Neural progenitor cell (in vitro differentiated cells): ENCODE data around the gene COQ10B.

Source experiments
- EZH2 ChIP-seq: fragments of 200-600 bp; sonication (generic); IDR thresholded peaks from 2 replicates; pipeline ENCODE4 v1.6.1; 2017; ENCODE audit warnings: antibody characterized with exemption, mild to moderate bottlenecking, moderate library complexity
- EZH2phosphoT487 ChIP-seq: fragments of 200-600 bp; sonication (generic); IDR thresholded peaks from 2 replicates; pipeline ENCODE4 v1.6.1; 2017; ENCODE audit warnings: antibody characterized with exemption
- TF ChIP-seq, protein P1 (sequence below): fragments of 200-600 bp; sonication (generic); IDR thresholded peaks from 2 replicates; pipeline ENCODE4 v1.5.1; 2017; ENCODE audit warnings: antibody characterized with exemption, mild to moderate bottlenecking

GRCh38 chr2:197472166-197472565, 18.8 kb downstream of the COQ10B start:
- TF ChIP-seq, protein P1, sequence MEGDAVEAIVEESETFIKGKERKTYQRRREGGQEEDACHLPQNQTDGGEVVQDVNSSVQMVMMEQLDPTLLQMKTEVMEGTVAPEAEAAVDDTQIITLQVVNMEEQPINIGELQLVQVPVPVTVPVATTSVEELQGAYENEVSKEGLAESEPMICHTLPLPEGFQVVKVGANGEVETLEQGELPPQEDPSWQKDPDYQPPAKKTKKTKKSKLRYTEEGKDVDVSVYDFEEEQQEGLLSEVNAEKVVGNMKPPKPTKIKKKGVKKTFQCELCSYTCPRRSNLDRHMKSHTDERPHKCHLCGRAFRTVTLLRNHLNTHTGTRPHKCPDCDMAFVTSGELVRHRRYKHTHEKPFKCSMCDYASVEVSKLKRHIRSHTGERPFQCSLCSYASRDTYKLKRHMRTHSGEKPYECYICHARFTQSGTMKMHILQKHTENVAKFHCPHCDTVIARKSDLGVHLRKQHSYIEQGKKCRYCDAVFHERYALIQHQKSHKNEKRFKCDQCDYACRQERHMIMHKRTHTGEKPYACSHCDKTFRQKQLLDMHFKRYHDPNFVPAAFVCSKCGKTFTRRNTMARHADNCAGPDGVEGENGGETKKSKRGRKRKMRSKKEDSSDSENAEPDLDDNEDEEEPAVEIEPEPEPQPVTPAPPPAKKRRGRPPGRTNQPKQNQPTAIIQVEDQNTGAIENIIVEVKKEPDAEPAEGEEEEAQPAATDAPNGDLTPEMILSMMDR: no peak
- TF ChIP-seq EZH2 (no peak), EZH2phosphoT487 (no peak)
